Fibroblast of villous mesenchyme (primary cell): ENCODE data around the gene ENTPD2. TPM values are rescaled to one million over a fixed set of nuclear protein-coding genes. Genes with fewer than 3 reads are reported as not detected.

Experiments used
- DNase-seq: peaks from one replicate; pipeline ENCODE4 v3.0.0-alpha.2; 2010; ENCODE audit warnings: low read depth
- H3K4me3 ChIP-seq: 2 replicates; pipeline ENCODE4 v1.5.1; 2011; ENCODE audit warnings: low read depth, mild to moderate bottlenecking, low read length
- CTCF ChIP-seq: IDR thresholded peaks from 2 replicates; pipeline ENCODE4 v1.5.1; 2012; ENCODE audit warnings: low read depth, mild to moderate bottlenecking, low read length; ENCODE audit not compliant: insufficient read depth
- total RNA-seq: library from RNA; depleted of rRNA; stranded (reverse); fragments of >200 nt; gene quantifications from 2 replicates; pipeline ENCODE4 v1.2.3, GENCODE V29; 2012

The ENTPD2 gene
- total RNA-seq, 1 donor = not detected

GRCh38 chr9:137084526-137084925 is 30.7 kb upstream of the ENTPD2 start:
- no peak for TF ChIP-seq CTCF

GRCh38 chr9:137083394-137084004 is 29.6 kb upstream of the ENTPD2 start:
- no peak overlapping the region for H3K4me3 ChIP-seq
- DNase-seq = peak; percentile 95
- TF ChIP-seq CTCF = no peak

More at GRCh38 chr9:137084526-137084925, 30.7 kb upstream of the ENTPD2 start:
- H3K4me3 ChIP-seq = no peak overlapping the region
- no peak for DNase-seq

GRCh38 chr9:137082925-137083290 is 29.0 kb upstream of the ENTPD2 start:
- no peak overlapping the region for H3K4me3 ChIP-seq
- no peak for DNase-seq
- TF ChIP-seq CTCF = no peak

- TF ChIP-seq CTCF = no peak
- no peak for DNase-seq
- H3K4me3 ChIP-seq = no peak overlapping the region
Measured at GRCh38 chr9:137082222-137082924, 28.5 kb upstream of the ENTPD2 start.

GRCh38 chr9:137080260-137081122 is 26.6 kb upstream of the ENTPD2 start:
- no peak for TF ChIP-seq CTCF
- no peak overlapping the region for H3K4me3 ChIP-seq

GRCh38 chr9:137079401-137079787 is 25.5 kb upstream of the ENTPD2 start:
- no peak for TF ChIP-seq CTCF
- no peak for DNase-seq
- no peak overlapping the region for H3K4me3 ChIP-seq

More at GRCh38 chr9:137080260-137081122, 26.6 kb upstream of the ENTPD2 start:
- no peak for DNase-seq
